Ovary (tissue), 3 donors: ENCODE data around the gene PYY.

Experiments used
- CTCF ChIP-seq, 3 donors: fragments of 450-650 bp in 2 of 3; fragments of 200-600 bp in 1 of 3; IDR thresholded peaks; one replicate each; pipeline versions ENCODE4 v1.5.1 to v1.8.0; 2016 to 2022; ENCODE audit warnings: antibody characterized with exemption in 3 of 3, mild to moderate bottlenecking in 1 of 3
- POLR2A ChIP-seq: fragments of 450-650 bp; IDR thresholded peaks from one replicate; pipeline ENCODE4 v1.6.1; 2017; ENCODE audit warnings: antibody characterized with exemption, mild to moderate bottlenecking, moderate library complexity
- donor health status: DM: no; HTN: no; CAD: no.

GRCh38 chr17:43907998-43908721 is 45.6 kb downstream of the PYY start:
- TF ChIP-seq CTCF (IDR thresholded peaks at IDR 0.05) (no peak), POLR2A (no peak)
